T-helper 2 cell treated with Interferon-gamma antibody and Interleukin-4, amounts not matched to agents 5 μg/mL and 100 μg/mL, for 36 hours (primary cell): Measurements from ENCODE around the gene CCN2.

Source experiments
- DNase-seq: peaks from one replicate; pipeline ENCODE4 v3.0.0; 2021; ENCODE audit warnings: low spot score
- H3K27ac Mint-ChIP-seq: one replicate; pipeline ENCODE4 v1.8.0; 2021; ENCODE audit warnings: mild to moderate bottlenecking, mixed read lengths
- H3K27me3 Mint-ChIP-seq: one replicate; pipeline ENCODE4 v1.8.0; 2021; ENCODE audit warnings: low read depth, mixed read lengths
- H3K36me3 Mint-ChIP-seq: one replicate; pipeline ENCODE4 v1.8.0; 2021; ENCODE audit warnings: low read depth, mixed read lengths
- H3K4me1 Mint-ChIP-seq: one replicate; pipeline ENCODE4 v1.8.0; 2021; ENCODE audit warnings: low read depth, mixed read lengths
- H3K4me3 Mint-ChIP-seq: one replicate; pipeline ENCODE4 v1.8.0; 2022; ENCODE audit warnings: mild to moderate bottlenecking, moderate library complexity, mixed read lengths
- H3K9me3 Mint-ChIP-seq: one replicate; pipeline ENCODE4 v1.8.0; 2021; ENCODE audit warnings: mixed read lengths

The CCN2 gene

DNA sequence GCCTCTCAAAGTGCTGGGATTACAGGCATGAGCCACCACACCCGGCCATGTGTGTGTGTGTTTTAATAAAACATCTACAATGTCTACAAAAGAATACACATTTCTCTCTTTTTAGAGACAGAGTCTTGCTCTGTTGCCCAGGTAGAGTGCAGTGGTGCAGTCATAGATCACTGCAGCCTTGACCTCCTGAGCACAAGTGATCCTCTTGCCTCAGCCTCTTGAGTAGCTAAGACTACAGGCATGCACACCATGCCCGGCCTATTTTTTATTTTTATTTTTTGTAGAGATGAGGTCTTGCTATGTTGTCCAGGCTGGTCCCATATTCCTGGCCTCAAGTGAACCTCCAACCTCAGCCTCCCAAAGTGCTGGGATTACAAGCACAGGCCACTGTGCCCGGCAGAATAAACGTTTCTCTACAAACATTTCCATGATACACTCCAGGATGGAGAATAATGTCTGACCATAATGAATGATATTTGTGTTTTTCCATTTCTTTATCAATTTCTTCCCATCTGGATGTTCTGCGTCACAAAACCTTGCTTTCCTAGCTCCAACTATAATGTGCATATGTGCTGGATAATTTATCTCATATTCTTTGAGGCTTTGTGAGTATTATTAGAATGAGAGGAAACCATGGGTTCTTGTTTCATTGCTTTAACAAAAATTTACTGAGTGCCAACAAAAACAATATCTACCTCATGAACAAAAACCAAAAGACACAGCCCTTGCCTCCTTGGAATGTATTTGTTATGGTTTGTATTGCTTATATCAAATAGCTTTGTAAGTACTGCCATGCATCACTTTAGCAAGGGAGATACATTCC, 28.6 kb upstream of the CCN2 start:
- no peak for DNase-seq
- Mint-ChIP-seq H3K27me3 (no peaks in the 10 kb centered on the region), H3K9me3 (no peaks in the 10 kb centered on the region), H3K4me1 (no peaks in the 10 kb centered on the region), H3K36me3 (no peaks in the 10 kb centered on the region), H3K27ac (no peak overlapping the region), H3K4me3 (no peak overlapping the region)

DNA sequence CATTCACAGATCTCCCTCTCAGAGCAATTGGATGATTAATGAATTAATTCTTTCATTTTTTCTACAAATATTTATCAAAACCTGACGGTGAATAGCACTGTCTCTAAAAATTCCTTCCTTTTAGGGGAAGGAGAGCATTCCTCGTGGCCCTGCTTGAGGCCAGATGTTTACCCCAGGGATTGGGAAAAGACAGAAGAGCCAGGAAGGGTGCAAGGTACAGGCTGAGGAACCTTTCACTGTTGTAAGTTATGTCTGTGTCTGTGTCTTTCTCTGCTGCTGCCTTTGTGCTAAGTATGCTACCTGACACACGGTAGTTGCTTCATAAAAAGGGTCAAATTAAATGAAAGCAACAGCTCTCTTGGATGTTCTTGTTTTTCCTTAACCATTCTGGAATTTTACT, 27.4 kb upstream of the CCN2 start:
- Mint-ChIP-seq H3K36me3 (no peaks in the 10 kb centered on the region), H3K9me3 (no peaks in the 10 kb centered on the region), H3K4me3 (no peak overlapping the region), H3K27me3 (no peaks in the 10 kb centered on the region), H3K27ac (no peak overlapping the region), H3K4me1 (no peaks in the 10 kb centered on the region)
- DNase-seq = no peak

DNA sequence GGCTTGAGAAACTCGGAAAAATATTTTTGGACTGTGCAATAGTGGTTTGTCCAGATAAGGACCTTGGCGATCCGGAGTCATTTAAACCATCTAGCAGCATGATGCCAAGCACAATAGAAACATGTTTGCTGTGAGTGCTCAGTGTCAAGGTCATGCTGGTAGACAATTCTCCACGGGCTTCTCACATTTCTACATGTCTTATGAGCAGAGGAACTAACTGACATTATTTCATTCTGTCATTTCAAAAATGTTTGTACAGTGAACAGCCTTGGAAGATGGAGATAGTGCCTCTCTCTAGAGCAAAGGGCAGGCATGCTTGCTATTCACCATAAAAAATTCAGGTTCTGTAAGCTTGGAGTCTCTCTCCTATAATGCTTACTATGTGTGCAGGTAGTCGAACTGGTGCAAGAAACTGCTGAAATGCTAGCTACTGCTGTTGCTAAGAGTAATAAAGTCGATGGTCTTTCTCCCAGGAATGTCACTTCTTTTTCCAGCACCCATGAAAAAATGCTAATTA, 25.4 kb upstream of the CCN2 start:
- Mint-ChIP-seq H3K27ac (no peak overlapping the region), H3K27me3 (no peaks in the 10 kb centered on the region), H3K4me1 (no peaks in the 10 kb centered on the region), H3K36me3 (no peaks in the 10 kb centered on the region), H3K9me3 (no peaks in the 10 kb centered on the region), H3K4me3 (no peak overlapping the region)
- no peak for DNase-seq

DNA sequence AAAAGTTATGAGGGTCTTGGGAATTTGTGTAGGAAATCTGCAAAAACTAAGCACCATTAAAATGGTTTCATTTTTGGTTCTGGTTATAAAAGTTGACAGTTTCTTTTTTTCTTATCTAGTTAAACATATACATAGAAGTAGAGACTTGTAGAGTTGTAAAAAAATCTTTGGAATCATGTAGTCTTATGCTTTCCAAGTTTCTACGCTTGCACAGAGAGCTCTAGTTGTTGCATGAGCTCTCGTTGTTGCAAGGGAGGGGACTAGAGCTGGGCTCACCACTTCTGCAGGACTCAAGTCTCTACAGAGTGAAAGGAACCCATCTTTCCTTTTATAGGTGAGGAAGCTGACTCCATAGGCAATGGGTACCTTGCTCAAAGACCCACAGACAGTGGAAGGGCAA, 21.6 kb upstream of the CCN2 start:
- Mint-ChIP-seq H3K27me3 (peaks cover 2% of the 10 kb centered on the region), H3K9me3 (no peaks in the 10 kb centered on the region), H3K4me3 (no peak overlapping the region), H3K36me3 (no peaks in the 10 kb centered on the region), H3K27ac (no peak overlapping the region), H3K4me1 (no peaks in the 10 kb centered on the region)
- DNase-seq = no peak

DNA sequence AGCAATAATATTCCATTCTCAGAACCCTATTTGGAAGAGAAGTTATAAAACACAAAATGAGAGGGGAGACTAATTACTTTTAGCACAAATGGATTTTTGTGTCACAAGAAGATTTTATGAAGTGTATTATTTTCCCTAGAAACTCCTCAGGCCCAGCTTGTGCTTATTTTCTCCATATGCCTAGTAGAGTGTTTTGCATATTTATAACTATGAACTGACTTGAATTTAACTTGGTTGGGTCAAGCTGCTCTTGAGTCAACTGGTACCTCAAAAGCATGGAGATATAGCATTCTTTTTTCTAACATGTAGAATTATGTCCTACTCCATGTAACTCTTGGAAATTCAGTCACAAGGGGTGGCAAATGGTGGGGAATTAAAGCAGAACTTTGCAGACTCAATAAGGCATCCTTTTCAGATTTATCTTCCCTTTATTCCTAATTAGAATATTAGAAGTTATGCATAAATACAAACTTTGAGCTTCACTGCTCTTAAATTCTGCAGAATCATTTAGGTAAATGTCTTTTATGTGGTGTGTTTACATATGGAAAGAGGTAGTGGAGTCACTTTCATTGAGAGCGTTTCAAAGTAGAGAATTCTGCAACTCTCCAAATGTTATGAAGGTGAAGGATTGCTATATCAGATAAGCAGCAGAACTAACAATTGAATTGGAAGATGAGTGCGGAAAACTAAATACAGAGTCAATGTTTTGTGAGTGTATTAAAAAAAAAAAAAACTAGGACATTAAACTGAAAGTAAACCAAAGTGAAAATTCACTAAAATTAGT, 19.1 kb upstream of the CCN2 start:
- H3K4me3 Mint-ChIP-seq = no peak overlapping the region
- H3K4me1 Mint-ChIP-seq = no peaks in the 10 kb centered on the region
- DNase-seq = no peak
- no peaks in the 10 kb centered on the region for H3K36me3 Mint-ChIP-seq
- no peaks in the 10 kb centered on the region for H3K9me3 Mint-ChIP-seq
- H3K27me3 Mint-ChIP-seq = peaks cover 2% of the 10 kb centered on the region
- H3K27ac Mint-ChIP-seq = no peak overlapping the region

DNA sequence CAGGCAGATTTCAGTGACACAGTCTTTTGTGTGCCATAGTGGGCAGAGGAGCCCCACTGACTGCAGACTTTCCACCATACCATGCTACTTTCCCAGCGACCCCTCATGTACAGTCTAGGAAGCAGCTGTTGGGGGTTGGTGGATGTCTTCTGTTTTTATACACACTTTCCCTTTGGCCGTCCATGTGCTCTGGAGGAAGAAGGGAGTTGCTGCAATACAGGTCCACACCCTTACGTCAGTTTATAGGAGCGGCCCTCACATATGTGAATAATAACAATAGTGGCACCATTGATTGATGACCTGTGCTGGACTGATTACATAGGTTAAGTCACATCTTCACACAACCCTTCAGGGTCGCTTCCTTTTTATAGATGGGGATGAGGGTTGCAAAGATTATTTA, 17.5 kb upstream of the CCN2 start:
- Mint-ChIP-seq H3K27me3 (peaks cover 2% of the 10 kb centered on the region), H3K27ac (no peak overlapping the region), H3K4me3 (no peak overlapping the region), H3K9me3 (no peaks in the 10 kb centered on the region), H3K36me3 (no peaks in the 10 kb centered on the region), H3K4me1 (no peaks in the 10 kb centered on the region)
- DNase-seq = no peak

DNA sequence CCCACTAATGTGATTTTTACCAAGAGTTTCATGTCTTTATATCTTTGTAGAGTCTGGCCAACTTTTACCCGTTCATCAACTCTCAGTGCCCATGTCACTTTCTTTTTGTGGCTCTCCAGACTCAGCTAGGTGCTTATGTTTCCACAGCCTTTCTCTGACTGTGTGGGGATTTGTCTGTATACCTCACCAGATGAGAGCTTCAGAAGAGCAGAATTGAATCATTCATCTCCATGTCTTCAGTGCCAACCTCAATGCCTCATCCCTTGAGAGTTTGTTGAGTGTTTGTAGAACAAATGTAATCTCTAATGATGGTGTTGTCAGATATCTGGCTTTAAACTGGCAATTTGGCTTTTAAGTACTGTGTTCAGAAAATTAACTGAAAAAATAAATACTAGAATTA, 16.8 kb upstream of the CCN2 start:
- Mint-ChIP-seq H3K27ac (no peak overlapping the region), H3K27me3 (peaks cover 2% of the 10 kb centered on the region), H3K4me3 (no peak overlapping the region), H3K36me3 (no peaks in the 10 kb centered on the region), H3K4me1 (no peaks in the 10 kb centered on the region), H3K9me3 (no peaks in the 10 kb centered on the region)
- no peak for DNase-seq

DNA sequence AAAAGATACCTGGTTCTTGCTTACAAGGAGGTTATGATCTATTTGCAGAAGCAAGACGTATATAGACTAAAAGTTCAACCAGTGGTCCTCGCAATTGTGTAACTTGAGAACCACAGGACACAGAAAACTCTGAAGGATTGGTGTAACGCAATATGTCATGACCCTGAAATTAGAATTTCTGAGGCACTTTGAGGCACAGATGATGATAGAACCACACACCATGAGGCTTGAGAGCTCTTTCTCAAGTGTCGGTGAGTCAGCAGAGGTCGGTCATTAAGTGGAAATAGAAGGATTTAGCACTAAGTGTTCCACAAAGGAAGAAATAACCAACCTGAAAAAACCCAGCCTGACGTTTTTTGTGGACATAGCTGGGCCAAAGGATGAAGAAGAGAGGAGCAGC, 15.3 kb upstream of the CCN2 start:
- Mint-ChIP-seq H3K4me3 (no peak overlapping the region), H3K9me3 (no peaks in the 10 kb centered on the region), H3K4me1 (no peaks in the 10 kb centered on the region), H3K36me3 (no peaks in the 10 kb centered on the region), H3K27me3 (peaks cover 2% of the 10 kb centered on the region), H3K27ac (no peak overlapping the region)
- no peak for DNase-seq

DNA sequence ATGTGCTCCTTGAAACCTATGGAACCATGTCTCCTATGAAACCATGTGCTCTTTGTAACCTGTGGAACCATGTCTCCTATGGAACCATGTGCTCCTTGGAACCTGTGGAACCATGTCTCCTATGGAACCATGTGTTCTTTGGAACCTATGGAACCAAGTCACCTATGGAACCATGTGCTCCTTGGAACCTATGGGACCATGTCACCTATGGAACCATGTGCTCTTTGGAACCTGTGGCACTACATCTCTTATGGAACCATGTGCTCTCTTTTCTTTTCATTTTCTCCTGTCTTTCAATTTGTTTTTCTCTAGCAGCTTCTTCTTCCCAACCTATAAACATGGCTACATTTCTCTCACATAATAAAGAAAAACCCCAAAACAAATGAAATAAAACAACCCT, 11.9 kb upstream of the CCN2 start:
- Mint-ChIP-seq H3K9me3 (no peaks in the 10 kb centered on the region), H3K4me1 (no peaks in the 10 kb centered on the region), H3K27me3 (peaks cover 2% of the 10 kb centered on the region), H3K27ac (no peak overlapping the region), H3K4me3 (no peak overlapping the region), H3K36me3 (no peaks in the 10 kb centered on the region)
- DNase-seq = no peak

DNA sequence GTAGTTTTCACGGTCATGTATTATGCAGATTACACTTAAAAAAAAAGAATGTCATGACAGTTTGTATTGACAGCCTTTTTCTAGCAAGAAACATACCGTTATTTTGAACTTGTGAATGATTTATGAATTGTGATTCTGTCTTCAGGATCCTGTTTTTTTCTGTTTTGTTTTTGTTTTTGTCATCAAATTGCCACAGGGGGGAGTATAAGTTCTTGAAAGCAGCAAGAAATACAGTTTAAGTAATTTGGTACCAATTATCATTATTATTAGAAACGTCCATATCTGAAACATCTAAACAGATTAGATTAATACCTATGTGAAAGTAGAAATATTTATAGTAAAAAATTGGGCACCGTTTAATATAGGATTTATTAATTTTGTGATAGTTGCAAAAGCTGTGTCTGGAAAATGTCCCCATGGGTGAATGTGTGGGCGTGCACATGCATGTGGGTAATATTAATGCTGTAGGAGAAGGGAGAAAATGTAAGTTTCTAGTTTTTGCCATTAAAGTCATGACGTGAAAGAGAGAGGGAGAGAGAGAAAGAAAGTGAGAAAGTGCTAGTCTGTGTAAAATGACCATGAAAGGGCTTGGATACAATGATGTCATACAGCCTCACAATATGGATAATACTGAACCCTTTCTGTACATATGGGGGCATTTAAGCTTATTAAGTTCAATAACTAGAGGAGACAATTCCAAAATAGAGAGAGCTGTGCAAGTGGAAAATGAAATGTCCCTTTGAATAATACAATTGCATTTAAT, 9.4 kb upstream of the CCN2 start:
- no peaks in the 10 kb centered on the region for H3K4me1 Mint-ChIP-seq
- no peak for DNase-seq
- H3K27ac Mint-ChIP-seq = no peak overlapping the region
- H3K36me3 Mint-ChIP-seq = no peaks in the 10 kb centered on the region
- H3K27me3 Mint-ChIP-seq = peaks cover 4% of the 10 kb centered on the region
- no peak overlapping the region for H3K4me3 Mint-ChIP-seq
- H3K9me3 Mint-ChIP-seq = no peaks in the 10 kb centered on the region

DNA sequence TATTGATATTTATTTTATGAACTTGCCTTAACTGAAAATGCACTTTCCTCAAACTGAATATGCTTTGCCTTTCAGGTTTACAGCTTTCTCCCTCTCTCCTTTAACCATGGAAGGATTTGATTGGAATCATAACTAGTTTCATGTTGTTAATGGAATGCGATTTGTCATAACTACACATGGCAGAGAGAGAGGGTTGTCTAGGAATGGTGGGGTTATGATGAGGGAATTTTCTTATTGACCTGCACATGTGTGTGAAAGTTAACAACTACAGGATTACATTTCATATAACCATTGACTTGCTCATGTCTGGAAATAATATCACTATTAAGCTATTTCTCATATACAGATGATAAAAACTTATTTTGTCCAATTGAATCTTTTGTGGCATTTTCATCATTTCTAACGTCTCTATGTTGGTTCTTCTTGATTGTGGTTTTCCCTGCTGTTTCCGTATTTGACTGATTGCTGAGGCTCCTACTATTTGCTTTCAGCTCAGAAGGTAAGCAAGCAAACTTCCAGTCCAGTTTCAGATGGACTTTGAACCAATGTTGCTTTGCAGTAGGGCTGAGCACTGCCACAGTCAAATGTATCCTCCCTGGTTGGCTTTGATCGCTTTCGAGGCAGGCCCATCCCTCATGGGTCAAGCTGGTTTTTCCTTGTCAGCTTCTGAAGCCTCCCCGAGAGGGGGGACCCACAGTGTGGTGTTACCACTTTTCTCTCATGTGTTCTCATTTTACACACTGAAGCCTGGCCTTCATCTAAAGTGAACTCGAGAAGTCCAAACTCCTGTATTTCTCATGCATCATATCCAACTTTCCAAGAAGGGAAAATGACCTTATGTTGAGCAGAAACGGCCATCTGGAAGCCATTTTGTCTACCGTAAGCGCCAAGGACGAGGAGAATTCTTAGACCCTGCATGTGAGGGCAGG, 7.6 kb upstream of the CCN2 start:
- DNase-seq = no peak
- Mint-ChIP-seq H3K27ac (no peak overlapping the region), H3K27me3 (peaks cover 21% of the 10 kb centered on the region), H3K36me3 (no peaks in the 10 kb centered on the region), H3K9me3 (no peaks in the 10 kb centered on the region), H3K4me1 (no peaks in the 10 kb centered on the region), H3K4me3 (no peak overlapping the region)

DNA sequence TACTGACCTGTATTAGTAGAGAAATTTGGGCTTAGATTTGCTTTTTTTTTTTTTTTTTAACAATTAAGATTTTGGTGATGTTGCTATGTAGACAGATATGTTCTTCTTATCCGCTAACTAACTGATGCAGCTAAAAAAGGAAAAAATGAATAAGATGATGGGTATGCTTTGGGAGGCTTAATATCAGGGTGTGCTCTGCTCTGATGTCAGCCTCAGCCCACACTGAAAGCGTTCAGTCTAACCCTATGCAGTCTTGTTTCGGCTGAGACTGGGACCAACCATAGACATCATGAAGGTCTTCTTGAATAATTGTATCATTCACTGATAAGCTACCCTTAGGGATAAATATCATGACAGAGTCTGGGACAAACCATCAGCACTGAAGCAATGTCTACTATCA, 6.9 kb upstream of the CCN2 start:
- Mint-ChIP-seq H3K9me3 (no peaks in the 10 kb centered on the region), H3K4me1 (no peaks in the 10 kb centered on the region), H3K27me3 (peaks cover 27% of the 10 kb centered on the region), H3K4me3 (no peak overlapping the region), H3K36me3 (no peaks in the 10 kb centered on the region), H3K27ac (no peak overlapping the region)
- no peak for DNase-seq

DNA sequence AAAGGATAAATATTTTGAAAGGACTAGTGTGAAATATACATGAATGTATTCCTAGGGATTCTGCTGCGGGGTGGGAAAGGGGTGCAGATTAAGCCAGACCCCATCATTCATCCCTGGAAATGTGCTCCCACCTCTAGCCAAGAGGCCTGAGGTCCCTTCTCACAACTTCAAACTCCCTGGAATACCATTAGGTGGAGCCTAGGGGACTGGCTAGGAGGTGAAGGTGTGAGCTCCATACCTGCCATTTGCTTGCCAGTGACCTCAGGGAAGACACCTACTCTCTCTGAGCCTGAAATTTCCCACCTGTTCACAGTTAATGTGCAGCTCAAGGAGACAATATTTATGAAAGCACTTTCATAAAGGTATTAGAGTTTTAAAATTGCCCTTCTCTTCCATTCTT, 4.7 kb upstream of the CCN2 start:
- peaks cover 46% of the 10 kb centered on the region for H3K27me3 Mint-ChIP-seq
- no peak overlapping the region for H3K4me3 Mint-ChIP-seq
- no peaks in the 10 kb centered on the region for H3K36me3 Mint-ChIP-seq
- no peak overlapping the region for H3K27ac Mint-ChIP-seq
- no peak for DNase-seq
- H3K4me1 Mint-ChIP-seq = no peaks in the 10 kb centered on the region
- H3K9me3 Mint-ChIP-seq = no peaks in the 10 kb centered on the region
